B cell (primary cell): ENCODE measurements around the gene EIF2A. TPM values are rescaled to one million over a fixed set of nuclear protein-coding genes. Genes with fewer than 3 reads are reported as not detected.

Experiments
- ATAC-seq: fragments of 200-7000 bp; cut with Tn5 transposase; one replicate; pipeline ENCODE4 v1.10.0; 2021; ENCODE audit warnings: low read depth, mild to moderate bottlenecking, moderate number of reproducible peaks, moderate library complexity
- CTCF ChIA-PET: fragments of 350-600 bp; sonication (Branson Sonifier 250); formaldehyde crosslinking; loops from one replicate; lab custom pipeline; 2021; ENCODE audit warnings: antibody characterized with exemption, inconsistent platforms; lab: Charles Lee
- POLR2A ChIA-PET: fragments of 350-600 bp; sonication (Branson Sonifier 250); formaldehyde crosslinking; loops from one replicate; lab custom pipeline; 2021; ENCODE audit warnings: antibody characterized with exemption; lab: Charles Lee
- DNase-seq: peaks from one replicate; pipeline ENCODE4 v3.0.0; 2013
- H2AFZ ChIP-seq: 2 replicates; pipeline ENCODE4 v1.6.1; 2012; ENCODE audit warnings: mild to moderate bottlenecking, low read depth, low read length; ENCODE audit not compliant: insufficient read depth, poor library complexity, severe bottlenecking
- H3K27ac ChIP-seq, 2 donors: 1 replicate in 1 of 2; 2 replicates in 1 of 2; pipeline ENCODE4 v1.5.1; 2012 to 2013; ENCODE audit warnings: low read length in 2 of 2, mild to moderate bottlenecking in 2 of 2, moderate library complexity in 1 of 2
- H3K27me3 ChIP-seq, 4 experiments: fragments of 200-600 bp in 1 of 4; sonication (generic) in 1 of 4; replicated peaks in 1 of 4; 1 replicate in 2 of 4; 2 replicates in 2 of 4; pipeline versions ENCODE4 v1.6.1 to v1.7.0; 2013 to 2016; ENCODE audit warnings: low read length in 3 of 4, mild to moderate bottlenecking in 2 of 4, mixed read lengths in 1 of 4, moderate library complexity in 1 of 4; ENCODE audit not compliant: insufficient read depth in 4 of 4, control insufficient read depth in 3 of 4; ENCODE audit errors: control extremely low read depth in 1 of 4
- H3K36me3 ChIP-seq, 2 experiments: replicated peaks in 1 of 2; 1 replicate in 1 of 2; 2 replicates in 1 of 2; pipeline versions ENCODE4 v1.6.1 to v1.7.1; 2013; ENCODE audit warnings: low read length in 1 of 2; ENCODE audit not compliant: insufficient read depth in 2 of 2, control insufficient read depth in 1 of 2; ENCODE audit errors: control extremely low read depth in 1 of 2, extremely low read depth in 1 of 2
- H3K4me1 ChIP-seq, 2 donors: fragments of 200-600 bp in 1 of 2; sonication (generic) in 1 of 2; 1 replicate in 1 of 2; 2 replicates in 1 of 2; pipeline versions ENCODE4 v1.5.1 to v1.6.1; 2013 to 2017; ENCODE audit warnings: low read length in 2 of 2; ENCODE audit not compliant: control insufficient read depth in 2 of 2, insufficient read depth in 2 of 2
- H3K4me2 ChIP-seq: replicated peaks from 2 replicates; pipeline ENCODE3; 2012; ENCODE audit warnings: mild to moderate bottlenecking, low read depth, low read length; ENCODE audit not compliant: poor library complexity, severe bottlenecking
- H3K4me3 ChIP-seq, 5 experiments: fragments of 200-600 bp in 1 of 5; sonication (generic) in 1 of 5; 1 replicate in 3 of 5; 2 replicates in 2 of 5; pipeline versions ENCODE4 v1.5.1 to v1.7.0; 2011 to 2016; ENCODE audit warnings: low read length in 4 of 5, mild to moderate bottlenecking in 4 of 5, low read depth in 2 of 5, control low read depth in 1 of 5, moderate library complexity in 1 of 5; ENCODE audit not compliant: insufficient read depth in 1 of 5; ENCODE audit errors: control extremely low read depth in 1 of 5, extremely low read depth in 1 of 5
- H3K79me2 ChIP-seq: fragments of 200-600 bp; sonication (generic); one replicate; pipeline ENCODE4 v1.6.0; 2016; ENCODE audit warnings: low read length; ENCODE audit not compliant: control insufficient read depth, insufficient read depth
- H3K9ac ChIP-seq: fragments of 200-600 bp; sonication (generic); 2 replicates; pipeline ENCODE4 v1.6.1; 2017; ENCODE audit warnings: mild to moderate bottlenecking, low read length, moderate library complexity
- H3K9me3 ChIP-seq, 3 donors: one replicate each; pipeline versions ENCODE4 v1.6.1 to v1.7.1; 2013; ENCODE audit warnings: low read length in 2 of 3; ENCODE audit not compliant: control insufficient read depth in 2 of 3, insufficient read depth in 1 of 3; ENCODE audit errors: control extremely low read depth in 1 of 3
- H4K20me1 ChIP-seq: 2 replicates; pipeline ENCODE4 v1.6.0; 2012; ENCODE audit warnings: mild to moderate bottlenecking, low read length; ENCODE audit not compliant: insufficient read depth, control insufficient read depth, poor library complexity, severe bottlenecking
- H3K27ac Mint-ChIP-seq: one replicate; pipeline ENCODE4 v1.8.0; 2021; ENCODE audit warnings: mixed read lengths
- H3K27me3 Mint-ChIP-seq: one replicate; pipeline ENCODE4 v1.8.0; 2021; ENCODE audit warnings: mixed read lengths
- H3K4me1 Mint-ChIP-seq: one replicate; pipeline ENCODE4 v1.8.0; 2021; ENCODE audit warnings: mixed read lengths
- H3K4me3 Mint-ChIP-seq: one replicate; pipeline ENCODE4 v1.8.0; 2021; ENCODE audit warnings: mixed read lengths
- H3K9me3 Mint-ChIP-seq: one replicate; pipeline ENCODE4 v1.8.0; 2022; ENCODE audit warnings: mixed read lengths; ENCODE audit not compliant: insufficient read depth
- CTCF ChIP-seq: fragments of 200-600 bp; IDR thresholded peaks from one replicate; pipeline ENCODE4 v1.8.0; 2022; ENCODE audit warnings: antibody characterized with exemption, mild to moderate bottlenecking
- EZH2 ChIP-seq: IDR thresholded peaks from 2 replicates; pipeline ENCODE4 v1.6.1; 2012; ENCODE audit warnings: borderline replicate concordance, low read depth, mild to moderate bottlenecking, moderate library complexity, low read length; ENCODE audit not compliant: insufficient read depth, poor library complexity, severe bottlenecking
- WGBS: methylation state at CpG from one replicate; pipeline ENCODE4 v1.1.5; 2013; ENCODE audit warnings: missing lambda C conversion rate; ENCODE audit not compliant: insufficient coverage; 5-methylcytosine and 5-hydroxymethylcytosine counted together
- intact Hi-C: fragments of 100-400 bp; cut with micrococcal nuclease; formaldehyde crosslinking; loops from one replicate; pipeline ENCODE4 v1.10.0; 2022
- polyA plus RNA-seq: library from polyadenylated mRNA; depleted of rRNA; stranded (reverse); fragments of >200 nt; gene quantifications from 2 replicates; pipeline ENCODE4 v1.2.3, GENCODE V29; 2012
- total RNA-seq, 2 donors: library from RNA; stranded (reverse); fragments of 120-200 nt in 1 of 2; gene quantifications; 1 replicate in 1 of 2; 2 replicates in 1 of 2; pipeline versions ENCODE4 v1.2.3 to v1.2.4, GENCODE V29; 2013 to 2022

EIF2A gene
- total and polyA plus RNA-seq, 2 donors (not counting 1 experiment from before 2014, with no cell fraction given), result 63.4 to 78.8 TPM

GRCh38 chr3:150588027-150588830, 41.6 kb downstream of the EIF2A start:
- ChIA-PET CTCF (no interaction called here), POLR2A (no interaction called here)
- Histone ChIP-seq H4K20me1 (no peaks in the 10 kb centered on the region), H3K79me2 (peaks cover 4% of the 10 kb centered on the region), H3K4me2 (no peak overlapping the region), H2AFZ (no peak overlapping the region), H3K27me3 (no peaks in the 10 kb centered on the region), H3K4me3 (no peak overlapping the region), H3K4me1 (no peaks in the 10 kb centered on the region), H3K27ac (no peak overlapping the region), H3K36me3 (peaks cover 4 to 23% of the 10 kb centered on the region in 2 experiments), H3K9me3 (no peaks in the 10 kb centered on the region), H3K9ac (no peak overlapping the region)
- Mint-ChIP-seq H3K27me3 (no peaks in the 10 kb centered on the region), H3K9me3 (no peaks in the 10 kb centered on the region), H3K27ac (no peak overlapping the region), H3K4me3 (no peak overlapping the region), H3K4me1 (no peaks in the 10 kb centered on the region)
- ATAC-seq (no peak), DNase-seq (no peak)
- intact Hi-C loops, result no loop called here
- TF ChIP-seq CTCF (no peak), EZH2 (no peak)
- WGBS, result 92% methylated on average over 6 of the region's 9 CpGs

- H3K9me3 Mint-ChIP-seq, result no peaks in the 10 kb centered on the region
- H3K27me3 Mint-ChIP-seq, result no peaks in the 10 kb centered on the region
- POLR2A ChIA-PET, result interaction anchor here (0.6 kb wide), 1 partner anchor 114 kb away, joined by 9 read pairs; the partner anchor contains the start of gene ERICH6
- CTCF ChIA-PET, result interaction anchor here (1.5 kb wide), 1 partner anchor 13 kb away, joined by 3 read pairs; the partner anchor contains the start of gene SELENOT
- Histone ChIP-seq H4K20me1 (no peaks in the 10 kb centered on the region), H3K4me1 (no peaks in the 10 kb centered on the region), H3K27me3 (no peaks in the 10 kb centered on the region), H2AFZ (no peak overlapping the region), H3K4me3 (no peak overlapping the region), H3K79me2 (peaks cover 4% of the 10 kb centered on the region), H3K9me3 (no peaks in the 10 kb centered on the region), H3K9ac (no peak overlapping the region), H3K4me2 (no peak overlapping the region), H3K27ac (no peak overlapping the region), H3K36me3 (peaks cover 0 to 11% of the 10 kb centered on the region in 2 experiments)
- H3K27ac Mint-ChIP-seq, result no peak overlapping the region
- DNase-seq (no peak), ATAC-seq (no peak)
- intact Hi-C loops, result no loop called here
- H3K4me3 Mint-ChIP-seq, result no peak overlapping the region
- no CpG with 5 or more reads among the region's 6 CpGs for WGBS
- no peaks in the 10 kb centered on the region for H3K4me1 Mint-ChIP-seq
- TF ChIP-seq CTCF, result no peak
- TF ChIP-seq EZH2, result no peak
These were observed 43.2 kb downstream of the EIF2A start for GRCh38 chr3:150589759-150590158.
